Neural cell (in vitro differentiated cells): ENCODE measurements around the gene XK. TPM values are rescaled to one million over a fixed set of nuclear protein-coding genes. Genes with fewer than 3 reads are reported as not detected.

ENCODE experiments used
- H2AFZ ChIP-seq: fragments of 200-600, 300-800 bp; sonication (generic), shearing (Covaris generic); 2 replicates; pipeline ENCODE4 v1.6.0; 2014; ENCODE audit warnings: low read depth, mild to moderate bottlenecking, antibody characterized with exemption, low read length, moderate library complexity
- H3F3A ChIP-seq: fragments of 200-600 bp; shearing (Covaris generic); 2 replicates; pipeline ENCODE4 v1.6.1; 2016; ENCODE audit warnings: mild to moderate bottlenecking, moderate library complexity, mixed read lengths, antibody characterized with exemption, low read length; ENCODE audit not compliant: insufficient read depth, poor library complexity, severe bottlenecking
- H3K27ac ChIP-seq: fragments of 200-600, 300-800 bp; sonication (generic), shearing (Covaris generic); 2 replicates; pipeline ENCODE4 v1.5.1; 2014; ENCODE audit warnings: mild to moderate bottlenecking, low read length, moderate library complexity
- H3K27me3 ChIP-seq: fragments of 300-800, 200-600 bp; sonication (generic), shearing (Covaris generic); 2 replicates; pipeline ENCODE4 v1.6.0; 2014; ENCODE audit warnings: mild to moderate bottlenecking, low read depth, low read length, moderate library complexity; ENCODE audit not compliant: insufficient read depth
- H3K36me3 ChIP-seq: fragments of 300-800, 200-600 bp; sonication (generic), shearing (Covaris generic); 2 replicates; pipeline ENCODE4 v1.5.1; 2014; ENCODE audit warnings: mild to moderate bottlenecking, antibody characterized with exemption, low read length, moderate library complexity; ENCODE audit not compliant: insufficient read depth
- H3K4me2 ChIP-seq: fragments of 300-800, 200-600 bp; sonication (generic), shearing (Covaris generic); 2 replicates; pipeline ENCODE4 v1.6.0; 2014; ENCODE audit warnings: mild to moderate bottlenecking, low read length
- H3K4me3 ChIP-seq: fragments of 300-800, 200-600 bp; sonication (generic), shearing (Covaris generic); 2 replicates; pipeline ENCODE4 v1.5.1; 2014; ENCODE audit warnings: mild to moderate bottlenecking, low read length, moderate library complexity
- H3K79me2 ChIP-seq: fragments of 200-600 bp; shearing (Covaris generic); replicated peaks from 2 replicates; pipeline ENCODE4 v1.6.0; 2014; ENCODE audit warnings: mild to moderate bottlenecking, low read length, moderate library complexity; ENCODE audit not compliant: insufficient read depth
- H3K9ac ChIP-seq: fragments of 300-800, 200-600 bp; sonication (generic), shearing (Covaris generic); 2 replicates; pipeline ENCODE4 v1.6.1; 2016; ENCODE audit warnings: mild to moderate bottlenecking, low read length, mixed read lengths
- H3K9me2 ChIP-seq: fragments of 200-600 bp; shearing (Covaris generic); 2 replicates; pipeline ENCODE4 v1.6.1; 2016; ENCODE audit warnings: mild to moderate bottlenecking, low read length, mixed read lengths; ENCODE audit not compliant: insufficient read depth
- H3K9me3 ChIP-seq: fragments of 200-600, 300-800 bp; sonication (generic), shearing (Covaris generic); 2 replicates; pipeline ENCODE4 v1.6.1; 2016; ENCODE audit warnings: mild to moderate bottlenecking, mixed run types, low read length, moderate library complexity, mixed read lengths
- H4K20me1 ChIP-seq: fragments of 200-600 bp; shearing (Covaris generic); 2 replicates; pipeline ENCODE4 v1.6.1; 2016; ENCODE audit warnings: mild to moderate bottlenecking, mixed run types; ENCODE audit not compliant: insufficient read depth
- EP300 ChIP-seq: fragments of 450-650 bp; conservative IDR thresholded peaks from 2 replicates; pipeline ENCODE4 v1.6.1; 2014; ENCODE audit warnings: antibody characterized with exemption, mild to moderate bottlenecking, moderate library complexity; ENCODE audit not compliant: poor library complexity, severe bottlenecking
- POLR2AphosphoS5 ChIP-seq: IDR thresholded peaks from 2 replicates; pipeline ENCODE4 v1.6.1; 2012
- REST ChIP-seq: IDR thresholded peaks from 2 replicates; pipeline ENCODE4 v1.6.1; 2012; ENCODE audit warnings: borderline replicate concordance
- TAF1 ChIP-seq: IDR thresholded peaks from 2 replicates; pipeline ENCODE4 v1.6.1; 2012; ENCODE audit warnings: low read depth
- polyA plus RNA-seq: library from polyadenylated mRNA; depleted of rRNA; stranded (reverse); fragments of >200 nt; gene quantifications from 2 replicates; pipeline ENCODE4 v1.2.3, GENCODE V29; 2014

Gene XK
- polyA plus RNA-seq, 1 donor from 2014 or later = 1.8 TPM

- no peaks in the 10 kb centered on the region for H4K20me1 ChIP-seq
- TF ChIP-seq REST (no peak), POLR2AphosphoS5 (no peak), TAF1 (no peak)
- H2AFZ ChIP-seq = no peak within 1 kb of the TSS
- no peaks in the 10 kb centered on the region for H3K79me2 ChIP-seq
- H3K9me3 ChIP-seq = no peaks in the 10 kb centered on the region
- H3K27ac ChIP-seq = no peak within 1 kb of the TSS
- no peaks in the 10 kb centered on the region for H3K36me3 ChIP-seq
- H3K4me3 ChIP-seq = no peak within 1 kb of the TSS
- no peak within 1 kb of the TSS for H3K4me2 ChIP-seq
- no peak within 1 kb of the TSS for H3K9ac ChIP-seq
- H3F3A ChIP-seq = no peaks in the 10 kb centered on the region
- H3K9me2 ChIP-seq = no peaks in the 10 kb centered on the region
- no peaks in the 10 kb centered on the region for H3K27me3 ChIP-seq
Measured at GRCh38 chrX:37779857-37780256, 94.3 kb downstream of the XK start, which contains the start of gene CYBB. Gene CYBB (plus strand): TSS chrX:37780059. CDS start chrX:37780078, 19 bp downstream.

- no peaks in the 10 kb centered on the region for H3K36me3 ChIP-seq
- no peaks in the 10 kb centered on the region for H3F3A ChIP-seq
- H3K9ac ChIP-seq = no peak overlapping the region
- H3K4me3 ChIP-seq = no peak overlapping the region
- H3K79me2 ChIP-seq = no peaks in the 10 kb centered on the region
- no peaks in the 10 kb centered on the region for H3K9me2 ChIP-seq
- H2AFZ ChIP-seq = no peak overlapping the region
- no peak overlapping the region for H3K4me2 ChIP-seq
- H3K27ac ChIP-seq = no peak overlapping the region
- H3K27me3 ChIP-seq = no peaks in the 10 kb centered on the region
- no peaks in the 10 kb centered on the region for H3K9me3 ChIP-seq
- H4K20me1 ChIP-seq = no peaks in the 10 kb centered on the region
- TF ChIP-seq EP300 (no peak), TAF1 (no peak), REST (no peak)
Measured at GRCh38 chrX:37781081-37781480, 95.5 kb downstream of the XK start.

Other genes starting within 250 kb of the XK start
- 0.35 and 0.96 TPM in 2 replicates for gene LANCL3, start 114.1 kb upstream of the XK start, polyA plus RNA-seq
- gene CYBB, start 94.3 kb downstream of the XK start, polyA plus RNA-seq = 0.40 and 0.83 TPM in 2 replicates
- 0.64 and 2.4 TPM in 2 replicates for gene DYNLT3, start 161.8 kb downstream of the XK start, polyA plus RNA-seq